HG03280 (cell line): Measurements from ENCODE around the gene NAV3.

Experiments
- ATAC-seq: cut with Tn5 transposase; IDR thresholded peaks from one replicate; pipeline ENCODE4 v1.9.1; 2021; ENCODE audit warnings: mild to moderate bottlenecking, moderate library complexity; ENCODE audit not compliant: unreplicated experiment

Gene NAV3

GRCh38 chr12:77837876-77838291, 7.2 kb downstream of the NAV3 start:
- no peak for ATAC-seq

DNA sequence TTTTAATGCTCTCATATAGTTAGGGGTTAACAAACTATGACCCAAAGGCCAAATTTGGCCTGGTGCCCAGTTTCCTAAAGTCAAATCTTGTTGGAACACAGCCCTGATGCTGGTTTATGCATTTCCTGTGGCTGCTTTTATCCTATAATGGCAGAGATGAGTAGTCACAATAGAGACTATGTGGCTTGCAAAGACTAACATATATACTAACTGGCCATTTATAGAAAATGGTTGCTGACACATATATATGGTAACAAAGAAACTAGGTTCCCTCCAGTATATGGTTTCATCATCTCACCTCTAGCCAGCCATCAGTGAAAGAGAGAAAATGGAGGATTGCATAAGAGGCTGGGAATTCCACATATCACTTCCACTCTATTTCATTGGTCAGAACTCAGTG, 10.8 kb downstream of the NAV3 start:
- ATAC-seq, result no peak

DNA sequence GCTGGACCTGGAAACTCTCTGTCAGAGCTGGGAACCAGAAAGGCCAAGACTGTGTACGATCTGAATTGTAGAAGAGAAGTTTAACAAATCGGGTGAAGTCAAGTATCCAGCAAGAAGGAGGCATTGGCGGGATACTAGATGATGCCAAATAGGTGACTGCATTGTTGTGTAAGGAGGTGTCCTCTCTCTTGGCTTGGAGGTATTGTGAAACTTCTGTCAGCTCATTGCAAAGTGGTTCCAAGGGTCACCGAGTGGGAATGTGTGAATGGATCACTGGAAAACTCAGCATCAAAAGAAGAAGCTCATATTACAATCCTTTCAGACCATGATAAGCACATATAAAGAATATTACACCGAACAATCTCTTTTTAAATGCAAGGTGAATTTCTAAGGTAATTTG, 11.7 kb downstream of the NAV3 start:
- no peak for ATAC-seq

GRCh38 chr12:77845831-77846230, 15.1 kb downstream of the NAV3 start:
- ATAC-seq, result no peak

DNA sequence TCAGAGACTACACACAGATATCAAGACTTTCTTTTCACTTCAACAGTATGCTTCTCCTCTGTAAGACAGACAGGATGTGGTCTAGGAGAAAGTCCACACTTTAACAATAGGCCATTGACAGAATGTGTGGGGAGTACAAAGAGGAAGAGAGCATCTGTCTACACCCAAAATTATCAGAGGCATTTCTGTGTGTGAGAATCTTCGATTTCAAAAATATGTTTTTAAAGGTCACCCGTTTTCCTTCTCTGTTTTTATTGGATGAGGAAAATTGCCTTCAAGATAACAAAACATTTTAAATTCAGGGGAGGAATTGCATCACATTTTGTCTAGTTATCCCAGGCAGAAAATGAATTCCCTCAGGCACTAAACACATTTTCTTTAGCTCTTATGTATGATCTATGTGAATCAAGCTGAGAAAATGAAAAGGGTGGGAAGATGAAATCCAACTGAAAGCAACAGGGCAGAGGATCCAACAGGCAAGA, 16.4 kb downstream of the NAV3 start:
- ATAC-seq, result peak; percentile 99

GRCh38 chr12:77847680-77848431, 17.2 kb downstream of the NAV3 start:
- no peak for ATAC-seq

- ATAC-seq, result no peak
Measured at GRCh38 chr12:77850129-77850528, 19.4 kb downstream of the NAV3 start.

DNA sequence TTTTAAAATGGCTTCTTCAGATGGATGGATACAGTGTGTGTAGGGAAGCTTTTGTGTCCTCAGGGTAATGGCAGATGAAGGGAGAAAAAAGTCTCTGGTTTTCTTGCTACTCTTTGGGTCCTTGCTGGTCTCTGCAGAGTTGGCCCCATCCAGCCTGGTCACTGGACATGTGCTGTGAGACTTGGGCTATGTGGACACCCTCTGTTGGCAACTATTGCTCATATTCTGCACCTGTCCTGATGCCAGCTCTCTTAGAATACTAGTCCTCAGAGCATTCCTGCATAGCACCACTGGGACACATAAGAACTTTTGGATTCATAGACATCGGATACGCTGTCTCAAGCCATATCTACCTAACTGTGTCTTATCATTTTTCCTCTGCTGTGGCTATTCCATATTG, 20.0 kb downstream of the NAV3 start:
- ATAC-seq, result no peak

- no peak for ATAC-seq
Measured at GRCh38 chr12:77855548-77855947, 24.9 kb downstream of the NAV3 start.

DNA sequence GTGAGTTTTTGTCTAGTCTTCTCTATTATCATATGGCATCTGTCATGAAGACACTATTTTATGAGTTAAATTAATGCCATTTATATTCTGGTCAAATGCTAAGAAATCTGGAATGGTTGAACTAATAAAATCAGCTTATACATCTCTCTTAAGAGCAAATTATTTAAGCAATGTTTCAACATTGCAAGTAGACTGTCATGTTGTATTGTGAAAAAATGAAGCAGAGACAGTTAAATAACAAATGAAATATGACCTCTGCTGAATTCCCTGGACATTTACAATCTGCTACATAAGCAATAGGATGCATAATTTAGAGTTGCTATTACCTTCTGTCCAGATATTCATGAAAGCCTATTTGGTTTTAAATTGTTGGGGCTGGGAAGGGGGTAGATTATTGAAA, 30.6 kb downstream of the NAV3 start:
- no peak for ATAC-seq

DNA sequence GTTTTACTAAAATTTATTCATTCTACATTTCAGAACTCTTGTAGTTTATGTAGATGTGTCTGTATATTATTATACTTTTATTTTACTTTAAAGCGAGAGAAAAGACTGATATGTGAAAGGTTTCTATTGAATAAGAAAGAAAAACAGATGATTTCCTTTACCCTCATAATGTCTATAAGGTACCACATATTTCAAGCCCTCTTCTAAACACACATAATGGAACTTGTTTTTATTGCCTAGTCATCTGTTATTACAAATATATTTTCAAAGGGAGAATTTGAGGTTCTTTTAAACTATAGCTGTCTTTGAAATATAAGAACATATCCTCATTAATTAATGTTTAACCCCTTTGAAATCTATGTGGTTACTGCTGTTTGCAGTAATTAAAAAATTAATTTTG, 34.5 kb downstream of the NAV3 start:
- ATAC-seq, result no peak

DNA sequence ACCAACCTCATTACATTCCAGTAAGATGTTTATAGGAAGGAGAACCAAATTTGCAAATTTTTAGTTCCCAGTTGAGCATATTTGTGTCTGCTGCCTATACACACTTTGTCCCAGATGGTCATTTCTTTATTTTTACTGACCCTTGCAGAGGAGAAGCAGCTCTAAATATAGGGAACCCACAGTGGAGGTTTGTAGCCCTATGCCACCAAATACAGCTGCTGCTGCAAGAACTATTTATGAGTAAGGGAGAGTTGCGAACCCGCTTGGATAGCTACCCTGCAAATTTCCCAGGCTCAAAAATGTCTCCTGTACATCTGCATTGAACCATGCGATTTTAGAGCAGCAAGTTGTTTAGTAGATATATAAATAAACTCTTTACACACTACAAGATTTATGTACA, 48.2 kb downstream of the NAV3 start:
- ATAC-seq, result no peak

GRCh38 chr12:77882709-77883108, 52.0 kb downstream of the NAV3 start:
- no peak for ATAC-seq

- no peak for ATAC-seq
Measured at GRCh38 chr12:77888611-77889010, 57.9 kb downstream of the NAV3 start.

DNA sequence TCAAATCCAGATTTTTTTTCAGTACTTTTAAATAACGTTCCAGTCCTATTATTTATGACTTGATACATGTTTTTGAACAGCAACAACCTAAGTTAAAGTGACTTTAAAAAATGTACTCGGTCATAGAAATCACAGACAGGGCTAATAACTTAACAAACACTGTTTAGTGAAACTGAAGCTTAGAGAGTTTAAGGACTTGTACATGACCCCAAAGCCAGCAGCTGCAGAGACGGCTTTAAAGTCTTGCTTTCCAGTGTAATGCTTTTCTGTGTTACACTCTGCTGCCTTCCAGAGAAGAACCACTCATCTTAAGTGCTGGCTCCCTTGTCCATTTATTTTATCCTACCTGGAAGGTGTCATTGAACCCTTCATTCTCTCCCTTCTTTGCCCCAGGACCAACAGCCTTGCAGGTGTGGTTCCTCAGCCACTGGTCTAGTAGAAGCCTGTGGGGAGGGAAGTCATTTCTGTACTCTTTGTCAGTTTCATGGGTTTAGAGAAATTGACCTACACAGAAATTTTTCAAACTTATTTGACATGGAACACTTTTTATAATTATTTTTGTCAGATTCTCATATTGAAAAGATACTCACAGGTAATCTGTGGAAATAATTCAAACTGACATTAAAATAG, 60.9 kb downstream of the NAV3 start:
- no peak for ATAC-seq

- no peak for ATAC-seq
Measured at GRCh38 chr12:77893918-77894317, 63.2 kb downstream of the NAV3 start.

DNA sequence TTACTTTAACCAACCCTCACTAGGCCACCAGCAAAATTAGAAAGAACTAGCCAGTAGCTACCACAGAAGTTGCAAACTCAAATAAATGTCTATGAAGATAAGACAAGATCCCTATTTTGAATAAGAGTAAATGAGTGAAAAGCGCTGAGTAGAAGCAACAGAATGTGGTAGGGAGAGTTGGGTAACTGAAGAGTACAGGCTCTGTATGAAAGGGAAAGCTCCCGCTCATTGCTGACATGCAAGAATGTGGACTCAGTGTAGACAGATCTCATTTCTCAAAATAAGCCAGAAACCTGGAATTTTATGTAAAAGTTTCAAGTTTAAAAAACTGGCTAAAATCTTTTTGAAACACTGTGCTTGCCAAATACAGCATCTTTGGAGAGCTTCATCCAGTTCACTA, 63.9 kb downstream of the NAV3 start:
- ATAC-seq, result no peak

DNA sequence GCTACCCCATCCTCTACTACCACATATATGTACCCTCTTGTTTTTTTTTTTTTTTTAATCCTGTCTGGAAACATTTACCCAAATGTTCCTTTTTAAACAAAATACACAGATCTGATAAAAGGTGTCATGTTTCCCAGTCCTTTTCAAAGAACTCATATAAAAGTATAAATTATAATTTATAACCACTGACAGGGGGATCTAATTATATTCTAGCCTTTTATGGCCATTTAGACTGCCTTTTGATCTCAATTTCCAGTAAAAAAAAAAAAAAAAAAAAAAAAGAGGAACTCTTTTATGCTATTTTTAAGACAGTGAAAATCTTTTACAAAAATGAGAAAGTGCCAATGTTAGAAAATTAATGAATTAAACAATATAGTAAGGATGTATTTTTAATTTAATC, 65.0 kb downstream of the NAV3 start:
- ATAC-seq, result no peak

GRCh38 chr12:77907936-77908335, 77.2 kb downstream of the NAV3 start:
- no peak for ATAC-seq

- no peak for ATAC-seq
Measured at GRCh38 chr12:77914081-77914488, 83.4 kb downstream of the NAV3 start.

DNA sequence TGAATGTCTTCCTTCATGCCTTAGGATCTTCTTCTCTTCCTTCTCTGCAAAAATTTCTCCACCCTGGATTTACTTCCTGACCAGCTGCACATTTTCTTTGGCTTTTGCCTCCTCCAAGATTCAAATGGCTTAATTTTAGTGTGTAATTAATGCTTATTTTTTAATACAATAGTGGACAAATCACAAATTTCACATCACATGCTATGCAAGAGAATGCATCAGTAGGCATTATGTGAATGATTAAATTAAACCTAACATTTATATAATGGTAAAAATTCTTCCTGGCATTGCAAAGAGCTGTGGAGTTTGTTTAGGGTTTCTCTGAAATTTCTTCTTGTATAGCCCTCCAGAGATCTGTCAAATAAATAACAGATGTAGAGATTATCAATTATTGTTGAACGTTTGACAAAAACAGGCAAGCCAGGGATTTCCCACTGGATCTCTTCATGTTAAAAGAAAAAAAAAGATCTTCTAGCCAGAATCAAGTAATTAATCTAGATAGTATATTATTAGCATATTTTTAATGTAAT, 84.4 kb downstream of the NAV3 start:
- no peak for ATAC-seq

- no peak for ATAC-seq
Measured at GRCh38 chr12:77916276-77916675, 85.6 kb downstream of the NAV3 start.
